Renal pelvis (tissue), 12 donors: ENCODE data around the gene MCCC2. TPM values are rescaled to one million over a fixed set of nuclear protein-coding genes. Genes with fewer than 3 reads are reported as not detected.
"Not testable (repeated sequence)": the region's sequence is repeated elsewhere in the genome, so short reads cannot be mapped to it uniquely, and the experiment has no call there.

ENCODE experiments used
- DNase-seq: peaks from one replicate; pipeline ENCODE4 v3.0.0-alpha.2; 2013
- long read RNA-seq, 16 experiments: transcript quantifications; one replicate each; lab custom pipeline, GENCODE V29; 2026
- polyA plus RNA-seq, 3 donors: library from polyadenylated mRNA; unstranded; fragments of 120-200 nt; gene quantifications; one replicate each; pipeline ENCODE4 v1.2.1, GENCODE V29; 2013; ENCODE audit not compliant: insufficient read length in 3 of 3

Gene MCCC2
- polyA plus RNA-seq = 10 to 100 TPM; 52.2 to 73.8 (median 66.1) TPM
- long read RNA-seq, donor 1, transcript MCCC2-201 (17 exons, 3,665 nt) = major isoform, 7 of 60 reads
- long read RNA-seq, donor 1, partial matches to known transcripts = 52 of 60 reads
- long read RNA-seq, donor 1, other reads (novel, unspliced or antisense) = 0 of 60 reads
- long read RNA-seq, donor 2, transcript MCCC2-201 (17 exons, 3,665 nt) = major isoform, 5 of 6 reads
- long read RNA-seq, donor 2, partial matches to known transcripts = 0 of 6 reads
- long read RNA-seq, donor 2, other reads (novel, unspliced or antisense) = 0 of 6 reads
- long read RNA-seq, donor 3, partial matches to known transcripts = 0 of 2 reads
- long read RNA-seq, donor 3, other reads (novel, unspliced or antisense) = 0 of 2 reads
- long read RNA-seq, donor 4, partial matches to known transcripts = 0 of 5 reads
- long read RNA-seq, donor 4, other reads (novel, unspliced or antisense) = 0 of 5 reads
- long read RNA-seq, donor 5, transcript MCCC2-201 (17 exons, 3,665 nt) = major isoform, 6 of 6 reads
- long read RNA-seq, donor 5, partial matches to known transcripts = 0 of 6 reads
- long read RNA-seq, donor 5, other reads (novel, unspliced or antisense) = 0 of 6 reads
- long read RNA-seq, donor 6, partial matches to known transcripts = 0 of 4 reads
- long read RNA-seq, donor 6, other reads (novel, unspliced or antisense) = 0 of 4 reads
- long read RNA-seq, donor 7, transcript MCCC2-201 (17 exons, 3,665 nt) = major isoform, 8 of 10 reads
- long read RNA-seq, donor 7, partial matches to known transcripts = 0 of 10 reads
- long read RNA-seq, donor 7, other reads (novel, unspliced or antisense) = 0 of 10 reads
- long read RNA-seq, donor 8 = 0 reads
- long read RNA-seq, donor 9, transcript MCCC2-201 (17 exons, 3,665 nt) = major isoform, 5 of 7 reads
- long read RNA-seq, donor 9, partial matches to known transcripts = 0 of 7 reads
- long read RNA-seq, donor 9, other reads (novel, unspliced or antisense) = 0 of 7 reads
- long read RNA-seq, donor 10, transcript MCCC2-201 (17 exons, 3,665 nt) = major isoform, 5 of 6 reads
- long read RNA-seq, donor 10, partial matches to known transcripts = 0 of 6 reads
- long read RNA-seq, donor 10, other reads (novel, unspliced or antisense) = 0 of 6 reads
- long read RNA-seq, donor 11, partial matches to known transcripts = 0 of 2 reads
- long read RNA-seq, donor 11, other reads (novel, unspliced or antisense) = 0 of 2 reads
- long read RNA-seq, donor 12, transcript MCCC2-201 (17 exons, 3,665 nt) = major isoform, 8 of 8 reads
- long read RNA-seq, donor 12, partial matches to known transcripts = 0 of 8 reads
- long read RNA-seq, donor 12, other reads (novel, unspliced or antisense) = 0 of 8 reads
- long read RNA-seq, donor 13, partial matches to known transcripts = 0 of 1 reads
- long read RNA-seq, donor 13, other reads (novel, unspliced or antisense) = 0 of 1 reads
- long read RNA-seq, donor 14, transcript MCCC2-201 (17 exons, 3,665 nt) = major isoform, 14 of 14 reads
- long read RNA-seq, donor 14, partial matches to known transcripts = 0 of 14 reads
- long read RNA-seq, donor 14, other reads (novel, unspliced or antisense) = 0 of 14 reads
- long read RNA-seq, donor 15, partial matches to known transcripts = 0 of 5 reads
- long read RNA-seq, donor 15, other reads (novel, unspliced or antisense) = 0 of 5 reads
- long read RNA-seq, donor 16, transcript MCCC2-201 (17 exons, 3,665 nt) = major isoform, 8 of 8 reads
- long read RNA-seq, donor 16, partial matches to known transcripts = 0 of 8 reads
- long read RNA-seq, donor 16, other reads (novel, unspliced or antisense) = 0 of 8 reads

DNA sequence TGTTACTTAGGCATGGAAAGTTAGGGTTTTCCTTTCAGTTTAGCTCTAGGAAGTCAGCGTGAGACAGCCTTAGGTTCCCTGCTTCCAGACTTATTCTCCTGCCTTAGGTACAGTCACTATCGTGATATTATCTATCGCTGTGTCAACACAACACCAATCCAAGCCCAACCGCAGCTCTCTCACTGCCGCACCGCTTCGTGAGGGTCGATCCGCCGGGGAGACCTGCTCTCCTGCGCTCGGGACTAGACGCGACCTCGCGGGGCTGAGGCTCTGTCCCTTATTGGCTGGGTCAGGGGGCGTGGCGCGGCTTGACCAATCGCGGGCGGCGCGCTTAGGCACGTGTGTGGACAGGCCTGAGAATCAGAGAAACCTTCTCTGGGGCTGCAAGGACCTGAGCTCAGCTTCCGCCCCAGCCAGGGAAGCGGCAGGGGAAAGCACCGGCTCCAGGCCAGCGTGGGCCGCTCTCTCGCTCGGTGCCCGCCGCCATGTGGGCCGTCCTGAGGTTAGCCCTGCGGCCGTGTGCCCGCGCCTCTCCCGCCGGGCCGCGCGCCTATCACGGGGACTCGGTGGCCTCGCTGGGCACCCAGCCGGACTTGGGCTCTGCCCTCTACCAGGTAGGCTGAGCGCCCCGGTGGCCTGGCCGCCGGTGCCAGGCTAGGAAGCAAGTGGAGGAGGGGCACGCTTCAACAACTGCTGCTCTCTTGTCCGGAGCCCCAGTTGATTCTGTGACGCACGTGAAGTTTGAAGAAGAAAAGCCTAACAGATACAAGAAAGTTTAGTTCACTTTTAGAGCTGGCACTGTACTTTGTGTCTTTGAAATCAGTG lies at the start of gene MCCC2:
TSS of gene MCCC2 (plus strand) at position 400 of the 825 bp plus-strand sequence. CDS start at position 486, 86 bp downstream.
- DNase-seq = peak; percentile 94

DNA sequence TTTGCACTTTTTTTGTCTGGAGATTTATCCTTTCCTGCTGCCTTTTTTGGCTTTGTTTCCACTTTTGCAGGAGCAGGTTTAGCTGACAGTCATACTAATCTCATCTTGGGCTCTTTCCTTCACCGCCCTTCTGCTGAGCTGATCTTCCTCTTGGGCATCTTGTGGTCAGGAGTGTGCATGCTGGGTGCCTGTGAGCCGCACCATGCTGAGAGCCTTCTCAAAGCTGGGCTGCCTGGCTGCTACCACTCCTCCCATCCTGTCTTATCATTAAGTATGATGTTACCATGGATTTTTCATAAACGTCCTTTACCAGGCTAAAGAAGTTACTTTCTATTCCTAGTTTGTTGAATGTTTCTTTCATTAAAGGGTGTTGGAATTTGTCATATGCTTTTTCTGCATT lies 49.5 kb upstream of the MCCC2 start:
- no peak for DNase-seq

DNA sequence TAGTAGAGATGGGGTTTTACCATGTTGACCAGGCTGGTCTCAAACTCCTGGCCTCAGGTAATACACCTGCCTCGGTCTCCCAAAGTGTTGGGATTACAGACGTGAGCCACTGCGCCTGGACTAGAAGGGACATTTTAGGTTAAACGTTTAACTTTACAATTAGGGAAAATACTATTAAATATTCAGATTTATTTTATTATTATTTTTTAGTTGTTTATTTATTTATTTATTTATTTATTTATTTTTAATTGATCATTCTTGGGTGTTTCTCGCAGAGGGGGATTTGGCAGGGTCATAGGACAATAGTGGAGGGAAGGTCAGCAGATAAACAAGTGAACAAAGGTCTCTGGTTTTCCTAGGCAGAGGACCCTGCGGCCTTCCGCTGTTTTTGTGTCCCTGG lies 36.3 kb upstream of the MCCC2 start:
- not testable (repeated sequence) for DNase-seq

DNA sequence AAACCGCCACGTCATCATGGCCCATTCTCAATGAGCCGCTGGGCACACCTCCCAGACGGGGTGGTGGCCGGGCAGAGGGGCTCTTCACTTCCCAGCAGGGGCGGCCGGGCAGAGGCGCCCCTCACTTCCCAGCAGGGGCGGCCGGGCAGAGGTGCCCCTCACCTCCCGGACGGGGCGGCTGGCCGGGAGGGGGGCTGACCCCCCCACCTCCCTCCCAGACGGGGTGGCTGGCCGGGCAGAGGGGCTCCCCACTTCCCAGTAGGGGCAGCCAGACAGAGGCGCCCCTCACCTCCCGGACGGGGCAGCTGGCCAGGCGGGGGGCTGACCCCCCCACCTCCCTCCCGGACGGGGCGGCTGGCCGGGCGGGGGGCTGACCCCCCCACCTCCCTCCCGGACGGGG lies 35.6 kb upstream of the MCCC2 start:
- DNase-seq = not testable (repeated sequence)

DNA sequence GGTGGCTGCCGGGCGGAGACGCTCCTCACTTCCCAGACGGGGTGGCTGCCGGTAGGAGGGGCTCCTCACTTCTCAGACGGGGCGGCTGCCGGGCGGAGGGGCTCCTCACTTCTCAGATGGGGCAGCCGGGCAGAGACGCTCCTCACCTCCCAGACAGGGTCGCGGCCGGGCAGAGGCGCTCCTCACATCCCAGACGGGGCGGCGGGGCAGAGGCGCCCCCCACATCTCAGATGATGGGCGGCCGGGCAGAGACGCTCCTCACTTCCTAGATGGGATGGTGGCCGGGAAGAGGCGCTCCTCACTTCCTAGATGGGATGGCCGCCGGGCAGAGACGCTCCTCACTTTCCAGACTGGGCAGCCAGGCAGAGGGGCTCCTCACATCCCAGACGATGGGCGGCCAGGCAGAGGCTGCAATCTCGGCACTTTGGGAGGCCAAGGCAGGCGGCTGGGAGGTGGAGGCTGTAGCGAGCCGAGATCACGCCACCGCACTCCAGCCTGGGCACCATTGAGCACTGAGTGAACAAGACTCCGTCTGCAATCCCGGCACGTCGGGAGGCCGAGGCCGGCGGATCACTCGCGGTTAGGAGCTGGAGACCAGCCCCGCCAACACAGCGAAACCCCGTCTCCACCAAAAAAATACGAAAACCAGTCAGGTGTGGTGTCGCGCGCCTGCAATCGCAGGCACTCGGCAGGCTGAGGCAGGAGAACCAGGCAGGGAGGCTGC lies 35.0 kb upstream of the MCCC2 start:
- DNase-seq = not testable (repeated sequence)

DNA sequence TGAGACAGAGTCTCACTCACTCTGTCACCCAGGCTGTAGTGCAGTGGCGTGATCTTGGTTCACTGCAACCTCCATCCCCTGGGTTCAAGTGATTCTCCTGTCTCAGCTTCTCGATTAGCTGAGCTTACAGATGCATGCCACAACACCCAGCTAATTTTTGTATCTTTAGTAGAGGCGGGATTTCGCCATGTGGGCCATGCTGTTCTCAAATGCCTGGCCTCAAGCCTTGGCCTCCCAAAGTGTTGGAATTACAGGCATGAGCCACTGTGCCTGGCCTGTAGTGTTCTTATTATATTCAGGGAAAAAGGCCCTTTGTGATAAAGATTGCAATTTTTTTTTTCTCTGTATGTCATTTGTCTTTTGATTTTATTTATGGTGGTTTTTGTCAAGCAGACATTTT lies 24.0 kb upstream of the MCCC2 start:
- no peak for DNase-seq

DNA sequence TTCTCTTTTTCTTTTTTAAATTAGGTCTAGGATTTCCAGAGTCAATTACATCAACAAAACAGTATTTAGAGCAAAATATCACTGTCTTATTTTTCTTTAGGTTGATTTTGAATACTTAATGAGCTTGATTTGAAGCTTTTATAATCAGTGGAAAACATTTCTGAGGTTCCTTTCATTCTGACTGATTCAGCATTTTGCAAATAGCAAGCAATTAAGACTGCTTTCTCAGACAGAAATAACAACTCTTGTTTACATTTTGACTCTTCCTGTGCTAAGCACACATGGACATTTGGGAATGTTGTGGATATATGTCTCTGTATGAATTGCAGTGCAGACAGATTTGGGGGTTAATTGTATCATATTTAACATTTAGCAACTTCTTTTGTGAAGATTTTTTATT lies 22.2 kb upstream of the MCCC2 start:
- DNase-seq = no peak

DNA sequence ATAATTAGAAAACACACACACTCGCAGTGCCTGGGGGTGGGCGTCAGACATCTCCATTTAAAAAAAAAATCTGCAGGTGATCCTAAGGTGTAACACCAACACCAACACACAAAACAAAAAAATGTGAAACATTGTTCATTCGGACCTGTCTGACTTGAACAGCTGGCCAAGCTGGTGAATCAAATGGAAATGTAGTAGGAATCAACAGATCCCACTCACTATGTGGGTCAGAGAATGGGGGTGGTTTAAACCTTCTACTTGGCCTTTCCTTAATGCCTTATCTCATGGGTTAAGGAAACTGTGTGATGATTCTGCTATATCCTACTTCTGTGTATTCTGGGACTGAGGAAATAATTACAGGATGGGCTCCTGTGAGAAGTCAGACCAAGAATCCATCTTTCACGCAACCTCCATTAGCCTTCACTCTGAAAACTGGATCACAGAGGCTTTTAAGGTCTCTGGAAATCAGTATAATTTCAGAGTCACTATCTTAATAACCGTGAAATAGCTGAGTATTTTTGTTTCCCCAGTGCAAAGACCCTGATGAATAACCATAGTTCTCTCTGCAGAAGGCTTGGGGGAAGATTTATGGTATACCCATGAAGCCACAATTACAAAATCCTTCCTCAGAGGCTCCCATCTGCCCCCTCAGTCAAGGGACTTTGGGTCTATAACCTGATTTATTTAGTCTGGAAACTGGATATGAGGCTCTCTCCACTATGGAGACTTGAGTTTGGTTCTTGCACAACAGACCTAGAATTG lies 17.2 kb upstream of the MCCC2 start:
- no peak for DNase-seq

DNA sequence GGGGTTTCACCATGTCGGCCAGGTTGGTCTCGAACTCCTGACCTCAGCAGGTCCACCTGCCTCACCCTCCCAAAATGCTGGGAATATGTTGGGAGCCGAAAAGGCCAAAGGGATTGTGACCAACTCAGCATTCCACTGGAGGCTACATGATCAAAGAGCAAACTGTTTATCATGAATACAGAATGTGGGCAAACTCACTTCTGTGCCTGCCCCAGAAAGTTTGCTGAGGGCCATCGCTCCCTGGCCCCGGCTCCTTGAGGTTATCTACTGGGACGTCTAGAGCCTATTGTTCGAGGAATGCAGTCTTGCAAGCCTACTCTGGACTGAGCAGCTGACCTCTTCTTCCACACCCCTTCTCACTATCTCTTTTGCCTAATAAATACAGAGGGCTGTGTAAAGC lies 15.3 kb upstream of the MCCC2 start:
- not testable (repeated sequence) for DNase-seq

DNA sequence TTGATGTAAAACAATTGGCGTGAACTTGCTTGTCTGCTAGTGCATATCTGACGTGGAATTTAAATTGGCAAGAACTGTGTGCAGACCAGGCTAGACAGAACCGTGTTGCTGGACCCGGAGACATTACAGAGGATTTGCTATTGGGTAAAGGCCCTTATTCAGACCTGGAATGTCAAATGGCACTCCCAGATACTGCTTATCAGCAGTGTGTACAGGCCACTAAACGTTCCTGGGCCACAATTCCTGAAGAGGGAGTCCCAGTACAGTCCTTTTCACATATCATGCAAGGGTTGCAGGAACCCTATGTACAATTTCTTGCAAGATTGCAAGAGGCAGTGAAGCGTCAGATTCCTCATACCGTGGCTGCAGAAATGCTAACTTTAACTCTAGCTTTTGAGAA lies 13.5 kb upstream of the MCCC2 start:
- no peak for DNase-seq

DNA sequence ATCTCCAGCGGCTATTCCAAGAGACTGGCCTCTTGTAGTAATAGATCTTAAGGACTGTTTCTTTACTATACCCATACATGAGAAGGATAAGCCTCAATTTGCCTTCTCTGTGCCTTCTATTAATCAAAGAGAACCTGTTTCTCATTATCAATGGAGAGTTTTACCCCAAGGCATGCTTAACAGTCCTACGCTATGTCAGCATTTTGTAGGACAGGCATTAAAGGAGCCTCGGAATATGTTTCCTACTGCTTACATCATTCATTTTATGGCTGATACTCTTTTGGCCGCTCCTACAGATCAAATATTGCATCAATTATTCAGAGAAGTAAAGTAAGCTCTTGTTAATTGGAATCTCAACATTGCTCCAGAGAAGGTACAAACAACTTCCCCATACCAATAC lies 11.6 kb upstream of the MCCC2 start:
- DNase-seq = not testable (repeated sequence)

DNA sequence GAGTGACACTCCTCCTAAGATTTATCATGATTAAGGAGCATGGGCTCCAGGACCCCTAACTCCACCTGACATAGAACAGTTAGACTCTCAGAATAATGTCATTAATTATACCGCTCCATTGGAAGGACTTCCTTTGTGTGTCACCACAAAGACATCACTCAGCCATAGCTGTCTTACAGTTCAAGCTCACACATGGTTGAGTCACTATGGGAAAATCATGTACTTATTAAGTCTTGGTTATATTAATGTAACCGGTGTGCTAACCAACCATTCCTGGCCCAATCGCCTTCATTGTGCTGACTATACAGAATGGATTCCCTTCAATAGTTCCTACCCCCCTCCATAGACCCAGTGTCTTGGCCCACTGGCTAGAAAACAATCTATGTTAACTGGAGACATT lies 10.9 kb upstream of the MCCC2 start:
- no peak for DNase-seq

DNA sequence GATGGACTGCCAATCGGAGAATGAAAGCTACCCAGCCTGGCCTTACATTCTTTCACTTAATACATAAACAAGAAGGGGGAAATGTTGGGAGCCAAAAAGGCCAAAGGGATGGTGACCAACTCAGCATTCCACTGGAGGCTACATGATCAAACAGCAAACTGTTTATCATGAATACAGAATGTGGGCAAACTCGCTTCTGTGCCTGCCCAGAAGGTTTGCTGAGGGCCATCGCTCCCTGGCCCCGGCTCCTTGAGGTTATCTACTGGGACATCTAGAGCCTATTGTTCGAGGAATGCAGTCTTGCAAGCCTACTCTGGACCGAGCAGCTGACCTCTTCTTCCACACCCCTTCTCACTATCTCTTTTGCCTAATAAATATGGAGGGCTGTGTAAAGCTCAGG lies 9.3 kb upstream of the MCCC2 start:
- not testable (repeated sequence) for DNase-seq

DNA sequence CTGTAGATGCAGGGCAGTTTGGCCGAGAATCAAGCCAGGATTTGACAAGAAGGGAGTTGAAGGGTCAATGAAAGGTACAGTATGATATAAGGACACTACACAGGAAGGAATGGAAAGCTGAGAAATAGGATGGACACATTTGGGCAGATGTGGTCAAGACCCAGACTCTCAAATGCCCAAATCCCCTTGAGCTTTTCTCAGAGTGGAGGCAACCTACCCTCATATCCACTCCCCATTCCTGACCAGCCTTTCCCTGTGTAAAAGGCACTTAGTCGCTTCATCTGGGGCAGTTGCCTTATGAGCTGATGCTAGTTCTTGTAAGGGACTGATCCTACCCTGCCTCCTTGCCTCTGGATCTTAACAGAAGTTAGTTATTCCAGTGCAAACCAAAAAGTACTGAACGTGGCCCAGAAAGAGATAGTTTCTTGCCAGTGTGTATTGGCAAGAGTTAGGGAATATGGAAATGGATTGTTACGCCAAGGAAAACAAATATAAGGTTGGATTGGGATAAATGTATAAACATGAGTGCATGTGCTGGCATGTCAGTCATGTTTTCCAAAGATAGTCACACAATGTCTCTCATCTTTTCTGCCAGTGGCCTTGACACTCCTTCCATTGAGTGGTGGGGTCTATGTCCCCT lies 4.1 kb upstream of the MCCC2 start:
- no peak for DNase-seq

DNA sequence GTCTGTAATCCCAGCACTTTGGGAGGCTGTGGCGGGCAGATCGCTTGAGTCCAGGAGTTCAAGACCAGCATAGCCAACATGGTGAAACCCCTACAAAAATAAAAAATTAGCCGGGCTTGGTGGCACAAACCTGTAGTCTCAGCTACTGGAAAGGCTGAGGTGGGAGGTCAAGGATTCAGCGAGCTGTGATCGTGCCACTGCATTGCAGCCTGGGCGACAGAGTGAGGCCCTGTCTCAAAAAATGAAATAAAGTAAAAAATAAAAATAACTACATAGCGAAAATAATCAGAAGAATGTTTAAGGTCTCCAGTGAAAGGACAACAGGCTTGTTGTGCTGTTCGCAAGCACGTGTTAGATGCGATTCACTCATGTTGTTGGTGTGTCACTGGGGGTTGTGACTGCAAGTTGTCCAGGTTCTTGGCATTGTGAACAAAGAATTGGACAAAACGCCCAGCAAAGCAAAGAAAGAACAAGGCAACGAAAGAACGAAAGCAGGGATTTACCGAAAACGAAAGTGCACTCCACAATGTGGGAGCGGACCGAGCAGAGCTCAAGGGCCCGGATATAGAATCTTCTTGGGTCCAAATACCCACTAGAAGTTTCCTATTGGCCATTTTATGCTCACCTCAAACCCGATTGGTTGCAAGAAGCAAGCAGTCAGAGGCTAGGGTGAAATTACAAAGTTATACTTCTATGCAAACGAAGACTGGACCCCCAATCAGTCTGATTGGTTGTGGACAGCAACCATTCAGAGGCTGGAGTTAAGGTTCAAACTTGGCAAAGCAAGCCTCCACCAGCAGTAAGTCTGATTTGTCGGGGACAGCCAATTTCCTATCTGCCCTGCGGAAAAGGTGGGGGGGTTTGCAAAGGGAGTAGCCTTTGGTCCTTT lies 844 bp upstream of the MCCC2 start:
- DNase-seq = no peak

DNA sequence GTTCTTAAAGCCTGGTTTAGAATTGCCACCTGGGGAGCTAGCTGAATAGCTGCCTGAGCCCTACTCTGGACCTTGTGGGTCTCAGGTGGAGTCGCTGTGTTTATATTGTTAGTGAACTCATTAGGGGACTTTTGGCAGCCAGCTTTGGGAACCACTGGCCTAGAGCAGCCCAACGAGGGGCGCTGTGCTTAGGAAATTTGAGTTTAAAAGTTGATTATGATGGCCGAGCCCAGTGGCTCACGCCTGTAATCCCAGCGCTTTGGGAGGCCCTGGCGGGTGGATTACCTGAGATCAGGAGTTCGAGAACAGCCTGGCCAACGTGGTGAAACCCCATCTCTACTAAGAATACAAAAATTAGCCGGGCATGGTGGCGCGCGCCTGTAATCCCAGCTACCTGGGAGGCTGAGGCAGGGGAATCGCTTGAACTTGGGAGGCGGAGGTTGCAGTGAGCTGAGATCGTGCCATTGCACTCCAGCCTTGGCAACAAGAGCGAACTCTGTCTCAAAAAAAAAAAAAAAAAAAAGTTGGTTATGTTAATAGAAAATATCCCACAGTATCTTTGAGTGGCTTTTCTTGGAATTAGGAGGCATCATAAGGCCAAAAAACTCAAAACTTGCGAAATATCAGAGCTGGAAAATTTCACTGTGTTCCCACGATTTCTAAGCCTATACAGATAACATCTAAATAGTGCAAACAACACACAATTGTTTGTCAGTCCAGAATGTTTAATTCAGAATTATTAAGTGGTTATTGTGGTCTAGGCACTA lies 809 bp downstream of the MCCC2 start:
- no peak for DNase-seq
